A549 treated with DMSO at 1 μM for 4 hours (cell line): ENCODE results near the gene LYL1. TPM values are rescaled to one million over a fixed set of nuclear protein-coding genes. Genes with fewer than 3 reads are reported as not detected.

Experiments used
- total RNA-seq: library from RNA; stranded (reverse); fragments of 200-300 nt; extraction: Qiagen RNA extraction; gene quantifications from 5 replicates; pipeline ENCODE4 v1.2.3, GENCODE V29; 2022; ENCODE audit warnings: low read depth

The LYL1 gene
- total RNA-seq = 0.45 to 0.92 TPM (median 0.72 TPM) in 5 replicates

DNA sequence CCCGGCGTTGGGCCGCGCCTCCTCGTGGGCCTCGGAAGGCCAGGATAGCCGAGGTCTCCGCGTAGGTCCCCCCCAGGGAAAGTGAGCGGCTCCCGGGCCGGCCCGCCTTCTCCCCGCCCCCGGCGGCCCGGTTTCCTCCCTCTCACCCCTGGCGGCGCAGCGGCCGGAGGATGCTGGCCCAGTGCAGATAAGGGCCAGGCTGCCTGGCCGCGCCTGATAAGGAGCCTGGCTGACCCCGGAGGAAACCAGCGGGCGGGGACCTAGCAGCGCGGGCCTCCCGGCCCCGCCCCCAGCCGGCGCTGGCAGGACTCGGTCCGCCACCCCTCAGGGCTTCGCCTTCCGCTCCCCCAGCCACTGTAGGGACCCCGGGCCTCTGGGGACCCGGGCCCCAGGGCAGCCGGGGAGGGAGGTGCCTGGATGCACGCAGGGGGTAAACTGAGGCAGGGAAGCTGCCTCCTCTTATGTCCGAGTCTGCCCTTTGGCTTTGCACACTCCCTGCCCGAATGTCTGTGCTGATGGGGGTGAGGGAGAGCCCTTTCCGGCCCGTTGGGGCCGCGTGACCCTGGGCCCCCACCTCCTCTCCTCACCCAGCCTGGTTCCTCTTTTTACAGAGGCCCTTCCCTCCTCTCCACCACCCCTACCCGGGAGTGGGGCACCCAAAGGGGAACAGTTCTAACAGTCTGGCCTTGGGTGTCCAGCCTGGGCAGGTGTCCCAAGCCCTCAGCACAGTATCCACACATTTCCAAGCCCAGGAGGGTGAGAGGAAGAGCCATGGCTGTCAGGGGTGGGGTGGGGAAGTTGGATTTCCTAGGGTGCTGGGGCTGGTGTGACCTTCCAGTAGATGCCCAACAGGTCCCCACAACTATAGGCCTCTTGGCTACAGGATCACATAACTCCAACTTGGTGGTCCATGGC lies at the start of gene LYL1:
TSS of gene LYL1 (minus strand) at position 193 of the 915 bp plus-strand sequence. CDS start 1,687 bp downstream, outside the sequence.

DNA sequence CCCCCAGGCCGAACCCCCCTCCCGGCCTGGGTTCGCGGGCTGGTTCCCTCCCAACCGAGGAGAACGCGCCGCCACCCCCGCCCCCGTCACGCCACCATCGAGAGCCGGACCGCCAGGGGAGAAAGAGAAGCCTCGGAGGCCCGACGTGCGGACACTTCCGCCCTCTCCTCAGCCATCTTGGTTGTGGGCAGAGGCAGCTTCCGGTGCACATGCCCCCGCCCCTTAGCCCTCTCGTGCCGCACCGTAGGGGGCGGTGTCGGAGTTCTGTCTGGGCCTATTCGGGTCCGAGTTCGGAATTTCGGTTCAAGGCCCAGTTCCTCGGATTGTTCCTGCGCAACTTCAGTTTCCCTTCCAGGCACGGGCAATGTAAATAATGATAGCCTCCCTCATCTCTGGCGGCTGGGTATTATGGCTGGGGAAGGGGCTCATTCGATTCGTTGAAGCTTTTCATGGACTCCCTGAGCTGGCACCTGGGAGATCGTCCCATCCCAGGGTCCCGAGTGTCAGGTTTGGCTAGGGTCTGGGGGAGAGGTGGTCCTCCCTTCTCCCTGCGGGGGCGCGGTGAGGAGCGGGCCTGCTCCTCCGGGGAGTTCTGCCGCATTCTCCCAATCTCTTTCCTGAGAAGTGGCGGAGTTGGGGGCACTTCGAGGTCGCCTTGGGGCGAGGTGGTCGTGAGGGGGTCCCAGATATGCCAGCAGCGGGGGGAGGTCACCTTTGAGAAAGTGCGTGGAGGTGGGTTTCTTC lies 47.7 kb upstream of the LYL1 start, which contains the start of the genes IER2 and STX10:
TSS of gene IER2 (plus strand) at position 225 of the 744 bp plus-strand sequence. CDS start 2,776 bp downstream, outside the sequence.
TSS of gene STX10 (minus strand) at position 189 of the 744 bp plus-strand sequence. CDS start 202 bp downstream, outside the sequence.

DNA sequence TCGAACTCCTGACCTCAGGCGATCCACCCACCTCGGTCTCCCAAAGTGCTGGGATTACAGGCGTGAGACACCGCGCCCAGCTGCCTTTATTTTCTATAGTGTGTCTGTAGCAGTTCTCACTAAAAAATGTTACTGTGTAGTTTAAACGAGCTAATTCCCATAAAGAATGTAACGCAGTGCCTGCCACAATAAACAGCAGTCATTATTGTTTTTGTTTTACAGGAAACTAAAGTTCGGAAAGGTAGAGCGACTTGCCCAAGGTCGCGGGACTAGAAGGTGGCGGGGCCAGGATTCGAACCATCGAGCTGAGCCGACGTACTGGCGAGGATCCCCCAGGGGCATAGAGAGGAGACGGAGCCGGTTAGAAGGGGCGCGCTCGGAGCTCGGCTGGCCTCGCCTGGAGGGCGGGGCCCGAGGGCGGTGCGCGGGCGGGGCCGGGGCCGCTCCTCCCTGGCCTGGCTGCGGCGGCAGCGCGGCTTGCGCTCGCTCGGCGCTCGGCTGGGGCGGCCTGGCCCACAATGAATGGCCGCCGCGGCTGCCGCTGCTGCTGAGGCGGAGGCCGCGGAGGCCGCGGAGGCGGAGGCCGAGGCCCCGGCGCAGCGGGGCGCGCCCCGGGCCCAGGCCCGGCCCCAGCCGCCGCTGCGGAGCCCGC lies 15.2 kb upstream of the LYL1 start, which contains the start of gene NACC1:
TSS of gene NACC1 (plus strand) at position 493 of the 652 bp plus-strand sequence. CDS start 16,944 bp downstream, outside the sequence.

DNA sequence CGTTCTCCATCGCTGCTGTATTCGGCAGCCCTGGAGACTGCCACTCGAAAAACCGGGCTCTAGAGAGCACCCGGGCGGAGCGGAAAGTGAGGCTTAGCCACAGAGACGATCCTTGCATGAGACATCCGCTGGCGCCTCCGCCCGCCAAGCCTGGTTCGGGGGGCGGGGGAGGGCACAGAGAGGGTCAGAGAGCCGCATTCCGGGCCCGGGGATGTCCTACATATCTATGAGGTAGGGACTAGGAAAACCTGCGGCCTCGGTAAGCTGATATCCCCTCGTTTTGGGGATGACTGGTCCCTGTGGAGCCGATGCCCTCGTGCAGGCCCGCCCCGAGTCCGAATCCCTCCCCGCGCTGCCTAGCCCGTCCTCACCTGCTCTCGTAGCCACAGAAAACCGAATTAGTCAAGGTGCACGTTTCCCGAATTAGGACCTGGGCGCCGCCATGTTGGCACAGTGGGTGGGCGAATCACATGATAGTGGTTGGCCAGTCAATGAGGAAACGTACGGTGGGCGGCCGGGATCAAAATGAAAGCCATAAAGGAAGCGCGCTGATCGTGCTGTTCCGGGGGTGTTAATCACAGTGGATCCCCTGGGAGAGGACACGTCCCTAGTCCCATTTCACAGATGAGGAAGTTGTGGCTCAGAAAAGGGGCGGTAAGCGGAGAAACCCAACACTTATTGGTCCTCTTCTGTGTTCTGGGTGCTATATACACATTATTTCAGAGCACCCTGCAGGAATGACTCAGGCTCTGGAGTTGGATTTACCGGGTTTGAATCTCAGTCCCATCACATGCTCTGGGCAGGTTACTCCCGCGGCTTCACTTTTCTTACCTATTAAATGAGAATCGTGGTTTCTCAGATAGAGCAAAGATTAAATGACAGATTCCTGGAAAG lies 13.9 kb upstream of the LYL1 start, which contains the start of gene TRMT1:
TSS of gene TRMT1 (minus strand) at position 459 of the 894 bp plus-strand sequence. CDS start at position 118, 341 bp downstream.

Other genes with a start within 250 kb of the LYL1 start
- 26.8 to 32.2 TPM (median 29.9 TPM) in 5 replicates for gene DNASE2, start 221.4 kb downstream of the LYL1 start, total RNA-seq
- gene KLF1, start 215.7 kb downstream of the LYL1 start, total RNA-seq = 0.06 TPM in 1 of 5 replicates, not detected in the others
- gene GCDH, start 211.7 kb downstream of the LYL1 start, total RNA-seq = 7.9 to 10.8 TPM (median 8.8 TPM) in 5 replicates
- gene SYCE2, start 183.6 kb downstream of the LYL1 start, total RNA-seq = 0.31 to 0.57 TPM (median 0.46 TPM) in 5 replicates
- gene FARSA, start 169.1 kb downstream of the LYL1 start, total RNA-seq = 68.3 to 85.5 TPM (median 73.0 TPM) in 5 replicates
- gene CALR, start 164.2 kb downstream of the LYL1 start, total RNA-seq = 516 to 561 TPM (median 539 TPM) in 5 replicates
- 71.4 to 85.6 TPM (median 80.8 TPM) in 5 replicates for gene RAD23A, start 157.0 kb downstream of the LYL1 start, total RNA-seq
- 28.0 to 55.0 TPM (median 47.7 TPM) in 5 replicates for gene GADD45GIP1, start 145.6 kb downstream of the LYL1 start, total RNA-seq
- gene DAND5, start 133.3 kb downstream of the LYL1 start, total RNA-seq = 0.07 to 0.13 TPM (median 0.11 TPM) in 3 of 5 replicates, not detected in the others
- 4.0 to 5.8 TPM (median 4.2 TPM) in 5 replicates for gene NFIX, start 107.4 kb downstream of the LYL1 start, total RNA-seq
- gene TRMT1, start 13.9 kb upstream of the LYL1 start, total RNA-seq = 37.9 to 47.9 TPM (median 39.5 TPM) in 5 replicates
- 41.1 to 53.3 TPM (median 41.8 TPM) in 5 replicates for gene NACC1, start 15.4 kb upstream of the LYL1 start, total RNA-seq
- gene STX10, start 47.5 kb upstream of the LYL1 start, total RNA-seq = 46.2 to 61.2 TPM (median 55.5 TPM) in 5 replicates
- 70.5 to 82.0 TPM (median 76.6 TPM) in 5 replicates for gene IER2, start 47.6 kb upstream of the LYL1 start, total RNA-seq